ENCODE measurements around the gene MSX2. TPM values are rescaled to one million over a fixed set of nuclear protein-coding genes. Genes with fewer than 3 reads are reported as not detected.

MSX2 gene
- total RNA-seq, 1 experiment from 2014 or later: 5.6 TPM

GRCh38 chr5:174698156-174698555 lies 26.2 kb upstream of the MSX2 start:
- Mint-ChIP-seq H3K36me3 (ENCODE audit: insufficient read depth, unreplicated experiment) (no peaks in the 10 kb centered on the region), H3K27me3 (ENCODE audit: insufficient read depth, unreplicated experiment) (no peaks in the 10 kb centered on the region), H3K4me1 (ENCODE audit: insufficient read depth, unreplicated experiment) (peaks cover 7% of the 10 kb centered on the region), H3K4me3 (ENCODE audit: unreplicated experiment) (no peak overlapping the region), H3K9me3 (ENCODE audit: unreplicated experiment) (no peaks in the 10 kb centered on the region), H3K27ac (ENCODE audit: low read depth, unreplicated experiment) (no peak overlapping the region)
- BruUV-seq (replicated peaks): no TSS peak
- no peak for TF ChIP-seq CTCF (IDR thresholded peaks at IDR 0.05; ENCODE audit: unreplicated experiment)
- DNase-seq (ENCODE audit: unreplicated experiment): no peak
- ChIA-PET POLR2A (no interaction called here), CTCF (interaction anchor here (0.7 to 1.4 kb wide), 4 partner anchors 12 to 278 kb away, joined by 3 to 4 read pairs (median 4); no protein-coding TSS in a partner anchor)
- intact Hi-C loops (cut with micrococcal nuclease): no loop called here

GRCh38 chr5:174699131-174699530 lies 25.3 kb upstream of the MSX2 start:
- Mint-ChIP-seq H3K36me3 (ENCODE audit: insufficient read depth, unreplicated experiment) (no peaks in the 10 kb centered on the region), H3K4me1 (ENCODE audit: insufficient read depth, unreplicated experiment) (no peaks in the 10 kb centered on the region), H3K4me3 (ENCODE audit: unreplicated experiment) (no peak overlapping the region), H3K9me3 (ENCODE audit: unreplicated experiment) (no peaks in the 10 kb centered on the region), H3K27me3 (ENCODE audit: insufficient read depth, unreplicated experiment) (no peaks in the 10 kb centered on the region), H3K27ac (ENCODE audit: low read depth, unreplicated experiment) (no peak overlapping the region)
- ChIA-PET CTCF (interaction anchor here (1.4 kb wide), 1 partner anchor 13 kb away, joined by 3 read pairs; no protein-coding TSS in a partner anchor), POLR2A (no interaction called here)
- no peak for TF ChIP-seq CTCF (IDR thresholded peaks at IDR 0.05; ENCODE audit: unreplicated experiment)
- intact Hi-C loops (cut with micrococcal nuclease): no loop called here
- no peak for DNase-seq (ENCODE audit: unreplicated experiment)
- BruUV-seq (replicated peaks): no TSS peak

- no peak for TF ChIP-seq CTCF (IDR thresholded peaks at IDR 0.05; ENCODE audit: unreplicated experiment)
- no peaks in the 10 kb centered on the region for H3K4me1 Mint-ChIP-seq (ENCODE audit: insufficient read depth, unreplicated experiment)
- CTCF ChIA-PET: no interaction called here
- H3K4me3 Mint-ChIP-seq (ENCODE audit: unreplicated experiment): no peak overlapping the region
- intact Hi-C loops (cut with micrococcal nuclease): no loop called here
- no peak for DNase-seq (ENCODE audit: unreplicated experiment)
- POLR2A ChIA-PET: no interaction called here
- H3K9me3 Mint-ChIP-seq (ENCODE audit: unreplicated experiment): no peaks in the 10 kb centered on the region
- H3K36me3 Mint-ChIP-seq (ENCODE audit: insufficient read depth, unreplicated experiment): no peaks in the 10 kb centered on the region
- BruUV-seq (replicated peaks): no TSS peak
- no peaks in the 10 kb centered on the region for H3K27me3 Mint-ChIP-seq (ENCODE audit: insufficient read depth, unreplicated experiment)
- no peak overlapping the region for H3K27ac Mint-ChIP-seq (ENCODE audit: low read depth, unreplicated experiment)
These were observed 17.3 kb upstream of the MSX2 start for GRCh38 chr5:174706997-174707572.

- DNase-seq (ENCODE audit: unreplicated experiment): no peak
- intact Hi-C loops (cut with micrococcal nuclease): no loop called here
- no peak for TF ChIP-seq CTCF (IDR thresholded peaks at IDR 0.05; ENCODE audit: unreplicated experiment)
- H3K4me3 Mint-ChIP-seq (ENCODE audit: unreplicated experiment): no peak overlapping the region
- H3K36me3 Mint-ChIP-seq (ENCODE audit: insufficient read depth, unreplicated experiment): no peaks in the 10 kb centered on the region
- POLR2A ChIA-PET: no interaction called here
- BruUV-seq (replicated peaks): no TSS peak
- H3K9me3 Mint-ChIP-seq (ENCODE audit: unreplicated experiment): no peaks in the 10 kb centered on the region
- no peaks in the 10 kb centered on the region for H3K4me1 Mint-ChIP-seq (ENCODE audit: insufficient read depth, unreplicated experiment)
- CTCF ChIA-PET: no interaction called here
- no peak overlapping the region for H3K27ac Mint-ChIP-seq (ENCODE audit: low read depth, unreplicated experiment)
- no peaks in the 10 kb centered on the region for H3K27me3 Mint-ChIP-seq (ENCODE audit: insufficient read depth, unreplicated experiment)
These were observed 16.7 kb upstream of the MSX2 start for GRCh38 chr5:174707671-174708070.

All from MCF 10A (cell line).